ENCODE measurements around the gene OR4M1.
"Not testable (repeated sequence)": the region's sequence is repeated elsewhere in the genome, so short reads cannot be mapped to it uniquely, and the experiment has no call there.

GRCh38 chr14:19821016-19821415 is 47.7 kb downstream of the OR4M1 start:
- TF ChIP-seq ARNT (IDR thresholded peaks at IDR 0.05); L3MBTL2 (conservative IDR thresholded peaks at IDR 0.05); CTBP1 (IDR thresholded peaks at IDR 0.05; ENCODE audit: borderline replicate concordance); ZNF384 (IDR thresholded peaks at IDR 0.05); PKNOX1 (IDR thresholded peaks at IDR 0.05); BHLHE40 (IDR thresholded peaks at IDR 0.05; ENCODE audit: borderline replicate concordance); SP1 (IDR thresholded peaks at IDR 0.05); FOXK2 (IDR thresholded peaks at IDR 0.05); ELF4 (IDR thresholded peaks at IDR 0.05): not testable (repeated sequence)
